Panc1 (cell line): ENCODE measurements around the gene TACC2.

Experiments
- CTCF ChIP-seq: fragments of 450-650 bp; IDR thresholded peaks from 2 replicates; pipeline ENCODE4 v1.5.1; 2017; ENCODE audit warnings: mild to moderate bottlenecking
- POLR2AphosphoS5 ChIP-seq: IDR thresholded peaks from 2 replicates; pipeline ENCODE4 v1.6.1; 2012; ENCODE audit warnings: mild to moderate bottlenecking, low read depth, low read length, moderate library complexity
- REST ChIP-seq, 2 experiments: IDR thresholded peaks; 2 replicates each; pipeline ENCODE4 v1.6.1; 2011 to 2012; ENCODE audit warnings: low read depth in 2 of 2, control low read depth in 1 of 2, low read length in 1 of 2, mild to moderate bottlenecking in 1 of 2, moderate library complexity in 1 of 2; ENCODE audit not compliant: insufficient read depth in 1 of 2

- TF ChIP-seq CTCF: no peak
- no peak for TF ChIP-seq REST (IDR thresholded peaks at IDR 0.05; ENCODE audit: insufficient read depth in 1 of 2, low read depth in 2 of 2, low read length in 1 of 2)
- no peak for TF ChIP-seq POLR2AphosphoS5
Measured at GRCh38 chr10:122078326-122078725, 89.4 kb downstream of the TACC2 start.
